Ectodermal cell (in vitro differentiated cells): ENCODE measurements around the gene HES7.

ENCODE experiments used
- H3K27ac ChIP-seq: 2 replicates; pipeline ENCODE4 v1.7.0; 2013; ENCODE audit warnings: mild to moderate bottlenecking, low read depth, low read length; ENCODE audit not compliant: insufficient read depth, poor library complexity, severe bottlenecking
- H3K27me3 ChIP-seq: 2 replicates; pipeline ENCODE4 v1.7.0; 2013; ENCODE audit warnings: mild to moderate bottlenecking, low read length; ENCODE audit not compliant: insufficient read depth, control insufficient read depth, poor library complexity, severe bottlenecking
- H3K36me3 ChIP-seq: one replicate; pipeline ENCODE4 v1.7.0; 2013; ENCODE audit warnings: low read length; ENCODE audit not compliant: control insufficient read depth, insufficient read depth
- H3K4me1 ChIP-seq: one replicate; pipeline ENCODE4 v1.7.0; 2013; ENCODE audit warnings: low read length; ENCODE audit not compliant: control insufficient read depth, insufficient read depth
- H3K4me3 ChIP-seq: 2 replicates; pipeline ENCODE4 v1.7.0; 2013; ENCODE audit warnings: low read depth, low read length, control low read depth; ENCODE audit not compliant: insufficient read depth
- H3K9me3 ChIP-seq: 2 replicates; pipeline ENCODE4 v1.7.0; 2013; ENCODE audit warnings: mild to moderate bottlenecking, low read length, moderate library complexity; ENCODE audit not compliant: control insufficient read depth
- WGBS, 2 experiments: methylation state at CpG; one replicate each; pipeline ENCODE4 v1.1.7; 2013; ENCODE audit warnings: missing lambda C conversion rate in 2 of 2; 5-methylcytosine and 5-hydroxymethylcytosine counted together

HES7 gene

GRCh38 chr17:8161289-8162232, 37.7 kb upstream of the HES7 start:
- peak overlapping the region; percentile 97 for H3K4me3 ChIP-seq
- no peaks in the 10 kb centered on the region for H3K9me3 ChIP-seq
- H3K27me3 ChIP-seq: no peaks in the 10 kb centered on the region
- WGBS, 2 experiments: 87% methylated on average over 19 of the region's 19 CpGs
- H3K36me3 ChIP-seq: peaks cover 11% of the 10 kb centered on the region
- H3K4me1 ChIP-seq: peaks cover 28% of the 10 kb centered on the region
- H3K27ac ChIP-seq: no peak overlapping the region

DNA sequence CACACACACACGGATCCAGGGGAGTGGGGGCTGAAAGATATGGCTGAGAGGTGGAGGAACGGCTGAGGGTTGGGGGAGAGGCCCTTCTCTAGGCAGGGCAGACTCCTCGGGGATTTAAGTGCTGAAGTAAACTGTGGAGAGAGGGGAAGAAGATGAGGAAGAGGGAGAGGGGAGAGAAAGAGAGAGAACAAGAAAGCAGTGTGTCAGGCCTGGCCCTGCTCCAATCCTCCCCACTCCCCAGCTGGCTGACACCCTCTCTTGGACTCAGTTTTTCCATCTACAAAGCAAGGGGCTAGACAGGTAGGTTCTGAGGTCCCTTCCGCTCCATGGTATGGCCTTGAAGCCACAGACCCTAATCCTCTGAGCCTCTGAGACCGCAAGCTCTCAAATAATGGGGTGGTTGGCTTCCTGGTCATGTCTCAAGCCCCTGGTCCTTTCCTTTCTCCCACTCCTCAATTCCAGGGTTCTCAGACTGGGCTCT, 36.9 kb upstream of the HES7 start:
- Histone ChIP-seq H3K27ac (no peak overlapping the region), H3K4me1 (peaks cover 28% of the 10 kb centered on the region), H3K27me3 (no peaks in the 10 kb centered on the region), H3K4me3 (no peak overlapping the region), H3K9me3 (no peaks in the 10 kb centered on the region), H3K36me3 (peaks cover 11% of the 10 kb centered on the region)
- WGBS, 2 experiments: 91 to 93% methylated on average over 5 of the region's 5 CpGs

DNA sequence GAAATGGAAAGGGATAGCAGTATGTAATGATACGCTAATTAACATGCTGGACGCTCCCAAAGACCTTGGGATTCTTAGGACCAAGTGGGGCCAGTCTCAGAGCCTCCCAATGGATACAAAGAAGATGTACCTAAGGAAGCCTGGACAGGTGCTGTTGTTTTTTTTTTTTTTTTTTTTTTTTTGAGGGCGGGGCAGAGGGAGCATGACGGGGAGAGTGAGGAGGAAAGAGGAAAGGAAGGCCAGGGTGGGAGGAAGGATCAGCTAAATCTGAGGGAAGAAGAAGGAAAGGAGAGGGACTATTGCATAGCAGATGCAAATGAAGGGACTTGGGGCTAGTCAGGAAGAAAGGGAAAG, 36.3 kb upstream of the HES7 start:
- 91 to 92% methylated on average over 4 of the region's 4 CpGs for WGBS, 2 experiments
- Histone ChIP-seq H3K9me3 (no peaks in the 10 kb centered on the region), H3K36me3 (peaks cover 11% of the 10 kb centered on the region)

DNA sequence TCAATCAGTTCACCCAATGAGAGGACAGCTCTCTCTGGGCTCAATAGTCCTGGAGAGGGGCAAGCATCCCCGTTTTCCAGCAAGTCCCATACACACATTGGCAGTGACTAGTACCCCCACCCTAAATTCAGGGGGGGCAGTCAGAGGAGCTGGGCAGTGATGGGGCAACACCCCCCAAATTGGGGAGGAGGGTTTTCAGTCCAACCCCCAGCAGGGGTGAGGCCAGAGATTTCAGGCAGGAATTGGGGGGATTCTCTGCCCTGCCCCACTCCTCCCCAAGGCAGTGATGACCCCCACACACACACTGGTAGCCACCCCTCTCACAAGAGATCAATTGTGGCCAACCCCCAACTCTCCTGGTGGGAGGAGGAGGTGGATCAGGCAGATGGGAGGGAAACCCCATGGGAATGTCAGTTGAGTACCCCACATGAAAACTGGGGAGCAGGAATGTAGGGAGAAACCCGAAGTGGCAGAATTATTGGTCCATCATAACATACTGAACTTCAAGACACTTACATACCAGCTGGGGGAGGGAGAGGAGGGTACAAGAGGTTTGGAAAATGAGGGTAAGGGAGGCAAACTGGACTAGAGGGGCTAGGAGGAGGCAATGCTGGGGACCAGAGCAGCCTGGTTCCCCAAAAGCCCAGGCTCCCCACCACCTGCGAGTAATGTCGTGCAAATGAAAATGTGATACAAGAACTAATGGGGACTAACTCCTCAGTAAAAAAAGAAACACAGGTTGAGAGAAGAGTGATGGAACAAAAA, 35.7 kb upstream of the HES7 start:
- 92 to 96% methylated on average over 4 of the region's 4 CpGs for WGBS, 2 experiments
- H3K4me1 ChIP-seq: peaks cover 30% of the 10 kb centered on the region
- peaks cover 11% of the 10 kb centered on the region for H3K36me3 ChIP-seq
- H3K27me3 ChIP-seq: no peaks in the 10 kb centered on the region
- H3K4me3 ChIP-seq: no peak overlapping the region
- no peaks in the 10 kb centered on the region for H3K9me3 ChIP-seq
- no peak overlapping the region for H3K27ac ChIP-seq

More for the DNA sequence above, 36.3 kb upstream of the HES7 start:
- peaks cover 28% of the 10 kb centered on the region for H3K4me1 ChIP-seq
- H3K27me3 ChIP-seq: no peaks in the 10 kb centered on the region
- H3K27ac ChIP-seq: no peak overlapping the region
- H3K4me3 ChIP-seq: no peak overlapping the region

DNA sequence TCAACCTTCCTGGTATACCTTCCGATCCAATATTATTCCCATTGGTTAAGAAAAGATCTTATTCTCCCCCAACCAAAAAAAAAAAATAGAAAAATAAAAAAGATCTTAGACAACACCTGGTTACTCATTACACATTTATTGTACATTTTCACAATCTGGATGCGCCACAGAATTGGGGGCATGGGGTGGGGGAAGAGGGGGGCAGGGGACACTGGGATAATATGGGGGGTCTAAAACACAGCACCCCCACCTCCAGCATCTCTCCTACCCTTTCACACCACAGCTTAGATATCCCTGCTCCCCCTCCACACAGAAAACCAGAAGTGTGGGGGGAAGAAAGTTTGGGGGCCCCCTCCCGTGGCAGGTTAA, 35.1 kb upstream of the HES7 start:
- H3K27ac ChIP-seq: no peak overlapping the region
- peaks cover 11% of the 10 kb centered on the region for H3K36me3 ChIP-seq
- no peak overlapping the region for H3K4me3 ChIP-seq
- H3K4me1 ChIP-seq: peaks cover 28% of the 10 kb centered on the region
- 70 to 72% methylated on average over 2 of the region's 3 CpGs for WGBS, 2 experiments
- H3K9me3 ChIP-seq: no peaks in the 10 kb centered on the region
- no peaks in the 10 kb centered on the region for H3K27me3 ChIP-seq

GRCh38 chr17:8158267-8159031, 34.5 kb upstream of the HES7 start:
- no peak overlapping the region for H3K4me3 ChIP-seq
- 61 to 66% methylated on average over 20 of the region's 20 CpGs for whole genome bisulfite sequencing, 2 experiments
- H3K4me1 ChIP-seq: peaks cover 22% of the 10 kb centered on the region
- peaks cover 11% of the 10 kb centered on the region for H3K36me3 ChIP-seq
- no peaks in the 10 kb centered on the region for H3K9me3 ChIP-seq
- no peaks in the 10 kb centered on the region for H3K27me3 ChIP-seq
- H3K27ac ChIP-seq: peak overlapping the region; percentile 55

DNA sequence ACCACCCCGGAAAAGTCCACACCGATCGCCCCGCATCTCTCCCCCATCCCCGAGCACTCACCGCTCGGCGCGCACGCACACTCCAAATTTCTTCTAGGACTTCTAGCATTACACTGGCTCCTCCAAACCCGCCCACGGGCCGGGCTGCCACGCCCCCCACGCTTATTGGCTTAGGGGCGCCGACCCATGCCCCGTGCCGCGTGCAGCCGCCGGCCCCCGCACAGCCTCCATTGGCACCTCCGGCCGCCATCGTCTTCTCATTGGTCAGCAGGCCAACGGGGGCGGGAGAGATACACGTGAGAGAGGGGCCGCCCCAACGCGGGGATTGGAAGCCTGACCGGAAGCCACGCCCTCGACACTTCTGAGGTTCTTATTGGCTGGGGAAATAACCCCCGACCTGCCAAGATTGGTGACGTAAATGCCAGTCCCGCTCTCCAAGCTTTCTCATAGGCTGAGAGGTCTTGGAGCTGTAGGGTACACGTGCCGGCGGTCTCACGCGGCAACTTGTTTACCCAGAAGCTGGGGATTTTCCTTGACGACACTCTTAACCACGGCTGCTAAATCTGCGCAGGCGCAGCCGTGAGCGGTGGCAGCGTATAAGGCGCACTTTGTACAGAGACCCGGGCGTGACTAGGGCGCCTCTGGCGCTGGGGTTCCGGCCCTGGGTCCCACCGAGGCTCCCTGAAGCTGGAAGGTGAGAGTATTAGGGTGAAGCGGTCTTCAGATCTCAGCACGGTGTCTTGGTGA, 32.5 kb upstream of the HES7 start:
- peak overlapping the region; percentile 95 for H3K27ac ChIP-seq
- 0 to 1% methylated on average over 59 of the region's 59 CpGs for WGBS, 2 experiments
- peaks cover 25% of the 10 kb centered on the region for H3K4me1 ChIP-seq

GRCh38 chr17:8155996-8156245, 32.0 kb upstream of the HES7 start:
- H3K27ac ChIP-seq: peak overlapping the region; percentile 83
- 3% methylated on average over 11 of the region's 11 CpGs for WGBS, 2 experiments

More for the DNA sequence above, 32.5 kb upstream of the HES7 start:
- Histone ChIP-seq H3K27me3 (no peaks in the 10 kb centered on the region), H3K4me3 (peak overlapping the region; percentile 60), H3K36me3 (peaks cover 8% of the 10 kb centered on the region), H3K9me3 (no peaks in the 10 kb centered on the region)

GRCh38 chr17:8155231-8155995, 31.5 kb upstream of the HES7 start:
- H3K36me3 ChIP-seq: no peaks in the 10 kb centered on the region
- H3K27ac ChIP-seq: peak overlapping the region; percentile 83
- peaks cover 18% of the 10 kb centered on the region for H3K4me1 ChIP-seq
- 53 to 54% methylated on average over 14 of the region's 14 CpGs for WGBS, 2 experiments
- no peaks in the 10 kb centered on the region for H3K27me3 ChIP-seq
- H3K4me3 ChIP-seq: peak overlapping the region; percentile 60
- H3K9me3 ChIP-seq: no peaks in the 10 kb centered on the region

More at GRCh38 chr17:8155996-8156245, 32.0 kb upstream of the HES7 start:
- H3K4me1 ChIP-seq: peaks cover 20% of the 10 kb centered on the region
- H3K36me3 ChIP-seq: peaks cover 3% of the 10 kb centered on the region
- H3K4me3 ChIP-seq: peak overlapping the region; percentile 60
- no peaks in the 10 kb centered on the region for H3K27me3 ChIP-seq
- H3K9me3 ChIP-seq: no peaks in the 10 kb centered on the region
